Measurements from ENCODE around the gene OXCT1.
"Not testable (repeated sequence)": the region's sequence is repeated elsewhere in the genome, so short reads cannot be mapped to it uniquely, and the experiment has no call there.

Gene OXCT1

GRCh38 chr5:41748631-41749030, 121.6 kb downstream of the OXCT1 start:
- WGBS (ENCODE audit: extremely low coverage, insufficient coverage, insufficient read length): no CpG with 5 or more reads among the region's 2 CpGs

GRCh38 chr5:41747708-41748107, 122.5 kb downstream of the OXCT1 start:
- WGBS (ENCODE audit: extremely low coverage, insufficient coverage, insufficient read length): no CpG with 5 or more reads among the region's 1 CpG
- H2AK5ac ChIP-seq (ENCODE audit: low read length): no peak overlapping the region
- DNase-seq: no peak
- H3K36me3 ChIP-seq (ENCODE audit: control insufficient read depth in 1 of 2, insufficient read depth in 2 of 2, low read length in 2 of 2): no peaks in the 10 kb centered on the region
- H3K4ac ChIP-seq (ENCODE audit: low read depth, low read length): no peak overlapping the region
- no peak overlapping the region for H2BK5ac ChIP-seq (ENCODE audit: low read depth, low read length, poor library complexity)
- no peak overlapping the region for H3K14ac ChIP-seq (ENCODE audit: low read length)
- H3K4me3 ChIP-seq (ENCODE audit: low read depth, low read length): no peak overlapping the region
- H3K9me3 ChIP-seq (ENCODE audit: insufficient read depth, low read depth, low read length): no peaks in the 10 kb centered on the region
- H3K18ac ChIP-seq (ENCODE audit: low read length): no peak overlapping the region
- H2AFZ ChIP-seq (ENCODE audit: insufficient read depth, low read length, poor library complexity): no peak overlapping the region
- H3K23ac ChIP-seq (ENCODE audit: low read length): no peak overlapping the region
- no peak overlapping the region for H4K91ac ChIP-seq (ENCODE audit: low read depth, low read length)
- no peaks in the 10 kb centered on the region for H3K27me3 ChIP-seq (ENCODE audit: insufficient read depth, low read length)
- no peaks in the 10 kb centered on the region for H3K79me2 ChIP-seq (ENCODE audit: control insufficient read depth, insufficient read depth, low read length, poor library complexity)
- no peak overlapping the region for H2BK12ac ChIP-seq (ENCODE audit: low read length)
- H3K79me1 ChIP-seq (ENCODE audit: low read length): no peaks in the 10 kb centered on the region
- H2BK120ac ChIP-seq (ENCODE audit: insufficient read depth, low read length, poor library complexity): no peak overlapping the region
- no peaks in the 10 kb centered on the region for H3K4me1 ChIP-seq (ENCODE audit: control insufficient read depth in 1 of 2, insufficient read depth in 2 of 2, low read length in 2 of 2)
- H3K27ac ChIP-seq (ENCODE audit: low read depth, low read length): no peak overlapping the region
- no peak overlapping the region for H4K8ac ChIP-seq (ENCODE audit: low read depth, low read length)
- H3K9ac ChIP-seq (ENCODE audit: low read length): no peak overlapping the region
- H3K4me2 ChIP-seq (ENCODE audit: low read length): no peak overlapping the region
- no peak overlapping the region for H4K12ac ChIP-seq (ENCODE audit: low read depth, low read length)

More at GRCh38 chr5:41748631-41749030, 121.6 kb downstream of the OXCT1 start:
- Histone ChIP-seq H2BK12ac (ENCODE audit: low read length) (no peak overlapping the region), H3K4me3 (ENCODE audit: low read depth, low read length) (no peak overlapping the region), H4K8ac (ENCODE audit: low read depth, low read length) (no peak overlapping the region), H3K79me2 (ENCODE audit: control insufficient read depth, insufficient read depth, low read length, poor library complexity) (no peaks in the 10 kb centered on the region), H3K4me1 (ENCODE audit: control insufficient read depth in 1 of 2, insufficient read depth in 2 of 2, low read length in 2 of 2) (no peaks in the 10 kb centered on the region), H3K27ac (ENCODE audit: low read depth, low read length) (no peak overlapping the region), H3K18ac (ENCODE audit: low read length) (no peak overlapping the region), H4K91ac (ENCODE audit: low read depth, low read length) (no peak overlapping the region), H3K4ac (ENCODE audit: low read depth, low read length) (no peak overlapping the region), H2BK120ac (ENCODE audit: insufficient read depth, low read length, poor library complexity) (no peak overlapping the region), H3K27me3 (ENCODE audit: insufficient read depth, low read length) (no peaks in the 10 kb centered on the region), H3K4me2 (ENCODE audit: low read length) (no peak overlapping the region), H3K14ac (ENCODE audit: low read length) (no peak overlapping the region), H3K79me1 (ENCODE audit: low read length) (no peaks in the 10 kb centered on the region), H3K36me3 (ENCODE audit: control insufficient read depth in 1 of 2, insufficient read depth in 2 of 2, low read length in 2 of 2) (no peaks in the 10 kb centered on the region), H2AFZ (ENCODE audit: insufficient read depth, low read length, poor library complexity) (no peak overlapping the region), H2BK5ac (ENCODE audit: low read depth, low read length, poor library complexity) (no peak overlapping the region), H3K9me3 (ENCODE audit: insufficient read depth, low read depth, low read length) (no peaks in the 10 kb centered on the region), H3K9ac (ENCODE audit: low read length) (no peak overlapping the region), H4K12ac (ENCODE audit: low read depth, low read length) (no peak overlapping the region), H2AK5ac (ENCODE audit: low read length) (no peak overlapping the region), H3K23ac (ENCODE audit: low read length) (no peak overlapping the region)
- DNase-seq: no peak

GRCh38 chr5:41747301-41747700, 122.9 kb downstream of the OXCT1 start:
- H3K4me2 ChIP-seq (ENCODE audit: low read length): no peak overlapping the region
- H4K8ac ChIP-seq (ENCODE audit: low read depth, low read length): no peak overlapping the region
- no peak overlapping the region for H2BK12ac ChIP-seq (ENCODE audit: low read length)
- DNase-seq: no peak
- H3K4ac ChIP-seq (ENCODE audit: low read depth, low read length): no peak overlapping the region
- no peak overlapping the region for H3K14ac ChIP-seq (ENCODE audit: low read length)
- H4K91ac ChIP-seq (ENCODE audit: low read depth, low read length): no peak overlapping the region
- no peak overlapping the region for H3K27ac ChIP-seq (ENCODE audit: low read depth, low read length)
- H3K9me3 ChIP-seq (ENCODE audit: insufficient read depth, low read depth, low read length): no peaks in the 10 kb centered on the region
- H3K36me3 ChIP-seq (ENCODE audit: control insufficient read depth in 1 of 2, insufficient read depth in 2 of 2, low read length in 2 of 2): no peaks in the 10 kb centered on the region
- no peak overlapping the region for H2BK5ac ChIP-seq (ENCODE audit: low read depth, low read length, poor library complexity)
- no peaks in the 10 kb centered on the region for H3K4me1 ChIP-seq (ENCODE audit: control insufficient read depth in 1 of 2, insufficient read depth in 2 of 2, low read length in 2 of 2)
- H2BK120ac ChIP-seq (ENCODE audit: insufficient read depth, low read length, poor library complexity): no peak overlapping the region
- H3K18ac ChIP-seq (ENCODE audit: low read length): no peak overlapping the region
- H3K79me1 ChIP-seq (ENCODE audit: low read length): no peaks in the 10 kb centered on the region
- no peak overlapping the region for H4K12ac ChIP-seq (ENCODE audit: low read depth, low read length)
- no peak overlapping the region for H2AK5ac ChIP-seq (ENCODE audit: low read length)
- H2AFZ ChIP-seq (ENCODE audit: insufficient read depth, low read length, poor library complexity): no peak overlapping the region
- H3K4me3 ChIP-seq (ENCODE audit: low read depth, low read length): no peak overlapping the region
- H3K79me2 ChIP-seq (ENCODE audit: control insufficient read depth, insufficient read depth, low read length, poor library complexity): no peaks in the 10 kb centered on the region
- H3K23ac ChIP-seq (ENCODE audit: low read length): no peak overlapping the region
- no peaks in the 10 kb centered on the region for H3K27me3 ChIP-seq (ENCODE audit: insufficient read depth, low read length)
- no CpG with 5 or more reads among the region's 1 CpG for WGBS (ENCODE audit: extremely low coverage, insufficient coverage, insufficient read length)
- H3K9ac ChIP-seq (ENCODE audit: low read length): no peak overlapping the region

- not testable (repeated sequence) for H3K4ac ChIP-seq (ENCODE audit: low read depth, low read length); H3K9me3 ChIP-seq (ENCODE audit: insufficient read depth, low read depth, low read length); H2BK12ac ChIP-seq (ENCODE audit: low read length); H3K4me3 ChIP-seq (ENCODE audit: low read depth, low read length); H4K12ac ChIP-seq (ENCODE audit: low read depth, low read length); H4K8ac ChIP-seq (ENCODE audit: low read depth, low read length); H3K4me1 ChIP-seq (ENCODE audit: control insufficient read depth in 1 of 2, insufficient read depth in 2 of 2, low read length in 2 of 2); H2BK5ac ChIP-seq (ENCODE audit: low read depth, low read length, poor library complexity); H3K9ac ChIP-seq (ENCODE audit: low read length); H2BK120ac ChIP-seq (ENCODE audit: insufficient read depth, low read length, poor library complexity); H4K91ac ChIP-seq (ENCODE audit: low read depth, low read length); H2AFZ ChIP-seq (ENCODE audit: insufficient read depth, low read length, poor library complexity); H3K27me3 ChIP-seq (ENCODE audit: insufficient read depth, low read length); DNase-seq; H3K36me3 ChIP-seq (ENCODE audit: control insufficient read depth in 1 of 2, insufficient read depth in 2 of 2, low read length in 2 of 2); H3K79me1 ChIP-seq (ENCODE audit: low read length); H3K14ac ChIP-seq (ENCODE audit: low read length); H3K18ac ChIP-seq (ENCODE audit: low read length); H3K27ac ChIP-seq (ENCODE audit: low read depth, low read length); H2AK5ac ChIP-seq (ENCODE audit: low read length); H3K23ac ChIP-seq (ENCODE audit: low read length); H3K79me2 ChIP-seq (ENCODE audit: control insufficient read depth, insufficient read depth, low read length, poor library complexity); H3K4me2 ChIP-seq (ENCODE audit: low read length)
- WGBS (ENCODE audit: extremely low coverage, insufficient coverage, insufficient read length): no CpG with 5 or more reads among the region's 1 CpG
Observed at GRCh38 chr5:41742608-41743007, 127.6 kb downstream of the OXCT1 start.
